GM23338 (cell line): ENCODE measurements around the gene GPRIN2. TPM values are rescaled to one million over a fixed set of nuclear protein-coding genes. Genes with fewer than 3 reads are reported as not detected.
"Not testable (repeated sequence)": the region's sequence is repeated elsewhere in the genome, so short reads cannot be mapped to it uniquely, and the experiment has no call there.

Experiments
- ATAC-seq: fragments of 200-7000 bp; cut with Tn5 transposase; 3 replicates; pipeline ENCODE4 v1.9.1; 2020
- DNase-seq: peaks from one replicate; pipeline ENCODE4 v3.0.0-alpha.2; 2015; ENCODE audit warnings: low spot score
- H2AFZ ChIP-seq: fragments of 200-600 bp; sonication (generic); 2 replicates; pipeline ENCODE4 v1.8.0; 2016; ENCODE audit warnings: antibody characterized with exemption, mild to moderate bottlenecking, moderate library complexity
- H3F3A ChIP-seq: fragments of 200-600 bp; sonication (generic); replicated peaks from 2 replicates; pipeline ENCODE4 v1.8.0; 2017; ENCODE audit warnings: antibody characterized with exemption, mixed run types, low read depth
- H3K27ac ChIP-seq: fragments of 200-600 bp; sonication (generic); 2 replicates; pipeline ENCODE4 v1.6.1; 2016; ENCODE audit warnings: low read depth
- H3K27me3 ChIP-seq: fragments of 200-600 bp; sonication (generic); 2 replicates; pipeline ENCODE4 v1.8.0; 2016; ENCODE audit warnings: mild to moderate bottlenecking, mixed run types, moderate library complexity; ENCODE audit not compliant: insufficient read depth
- H3K36me3 ChIP-seq: fragments of 200-600 bp; sonication (generic); 2 replicates; pipeline ENCODE4 v1.8.0; 2016; ENCODE audit warnings: mild to moderate bottlenecking; ENCODE audit not compliant: insufficient read depth
- H3K4me1 ChIP-seq: fragments of 200-600 bp; sonication (generic); 2 replicates; pipeline ENCODE4 v1.8.0; 2016; ENCODE audit warnings: mild to moderate bottlenecking, moderate library complexity; ENCODE audit not compliant: insufficient read depth
- H3K4me2 ChIP-seq: fragments of 200-600 bp; sonication (generic); 2 replicates; pipeline ENCODE4 v1.7.1; 2017; ENCODE audit warnings: mixed run types
- H3K4me3 ChIP-seq: fragments of 200-600 bp; sonication (generic); 2 replicates; pipeline ENCODE4 v1.6.1; 2016; ENCODE audit warnings: mixed run types
- H3K79me2 ChIP-seq: fragments of 200-600 bp; sonication (generic); replicated peaks from 2 replicates; pipeline ENCODE4 v1.8.0; 2017; ENCODE audit warnings: mild to moderate bottlenecking; ENCODE audit not compliant: insufficient read depth
- H3K9me2 ChIP-seq: fragments of 200-600 bp; sonication (generic); 2 replicates; pipeline ENCODE4 v1.8.0; 2017; ENCODE audit not compliant: insufficient read depth
- H4K20me1 ChIP-seq: fragments of 200-600 bp; sonication (generic); replicated peaks from 2 replicates; pipeline ENCODE4 v1.8.0; 2017; ENCODE audit warnings: mild to moderate bottlenecking; ENCODE audit not compliant: insufficient read depth
- H3K27ac Mint-ChIP-seq: 2 replicates; pipeline ENCODE4 v1.8.0; 2020; ENCODE audit warnings: inconsistent platforms, mild to moderate bottlenecking, moderate library complexity, mixed read lengths
- H3K27me3 Mint-ChIP-seq: 3 replicates; pipeline ENCODE4 v1.8.0; 2022; ENCODE audit warnings: low read depth, mild to moderate bottlenecking, moderate library complexity, mixed read lengths, inconsistent platforms; ENCODE audit not compliant: insufficient read depth, poor library complexity
- H3K36me3 Mint-ChIP-seq: 3 replicates; pipeline ENCODE4 v1.8.0; 2021; ENCODE audit warnings: low read depth, mild to moderate bottlenecking, inconsistent platforms, moderate library complexity, mixed read lengths
- H3K4me1 Mint-ChIP-seq: 3 replicates; pipeline ENCODE4 v1.8.0; 2020; ENCODE audit warnings: mild to moderate bottlenecking, inconsistent platforms, mixed read lengths
- H3K4me3 Mint-ChIP-seq: 3 replicates; pipeline ENCODE4 v1.8.0; 2021; ENCODE audit warnings: moderate library complexity, mild to moderate bottlenecking, inconsistent platforms, mixed read lengths
- H3K9me3 Mint-ChIP-seq: 3 replicates; pipeline ENCODE4 v1.8.0; 2020; ENCODE audit warnings: moderate library complexity, mild to moderate bottlenecking, inconsistent platforms, mixed read lengths
- polyA plus RNA-seq: library from polyadenylated mRNA; unstranded; fragments of >200 nt; fragmentation: Nextera tagmentation; extraction: Ambion mirVana; gene quantifications from 2 replicates; pipeline ENCODE4 v1.2.1, GENCODE V29; 2016
- total RNA-seq: library from RNA; depleted of rRNA; stranded (reverse); fragments of >200 nt; shearing (Covaris generic); gene quantifications from 2 replicates; pipeline ENCODE4 v1.2.3, GENCODE V29; 2014

GPRIN2 gene
- total and polyA plus RNA-seq, 2 experiments from 2014 or later = 2.9 to 28.5 TPM

- H4K20me1 ChIP-seq, ATAC-seq, H3K4me1 ChIP-seq, H3K9me2 ChIP-seq, H3F3A ChIP-seq, H3K4me3 Mint-ChIP-seq, H3K27me3 ChIP-seq, DNase-seq, H3K4me2 ChIP-seq, H3K36me3 Mint-ChIP-seq, H3K4me3 ChIP-seq, H2AFZ ChIP-seq, H3K9me3 Mint-ChIP-seq, H3K36me3 ChIP-seq, H3K79me2 ChIP-seq, H3K27ac Mint-ChIP-seq, H3K27me3 Mint-ChIP-seq, H3K4me1 Mint-ChIP-seq, H3K27ac ChIP-seq: not testable (repeated sequence)
Observed at GRCh38 chr10:46584196-46584595, 27.7 kb upstream of the GPRIN2 start.

DNA sequence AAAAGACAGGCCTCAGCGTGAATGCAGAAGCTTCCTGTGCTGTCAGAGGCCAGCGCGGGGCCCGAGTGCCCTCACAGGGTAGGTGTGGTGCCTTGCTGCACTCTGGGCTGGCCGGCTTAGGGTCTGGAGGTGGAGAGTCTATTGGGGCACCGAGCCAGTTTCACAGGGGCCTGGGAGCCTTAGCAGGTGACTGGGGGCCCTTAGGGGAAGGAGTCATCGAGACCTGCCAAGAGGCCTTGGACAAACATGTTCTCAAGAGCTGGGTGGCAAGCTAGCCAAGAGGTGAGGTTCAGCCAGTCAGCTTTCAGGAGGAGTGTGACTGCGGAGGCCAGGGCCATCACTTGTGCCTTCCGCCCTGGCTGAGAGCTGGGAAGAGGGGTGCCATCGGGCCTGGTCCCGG is 26.1 kb upstream of the GPRIN2 start:
- not testable (repeated sequence) for H3K27me3 ChIP-seq, H3K4me3 ChIP-seq, H3K36me3 ChIP-seq, H3K4me2 ChIP-seq, H3K9me3 Mint-ChIP-seq, H3K4me1 Mint-ChIP-seq, H3K27me3 Mint-ChIP-seq, DNase-seq, H3K27ac ChIP-seq, H2AFZ ChIP-seq, H3F3A ChIP-seq, H3K79me2 ChIP-seq, H3K4me1 ChIP-seq, H3K36me3 Mint-ChIP-seq, ATAC-seq, H3K4me3 Mint-ChIP-seq, H3K9me2 ChIP-seq, H3K27ac Mint-ChIP-seq, H4K20me1 ChIP-seq

- H3K79me2 ChIP-seq, H3K9me2 ChIP-seq, H3K36me3 Mint-ChIP-seq, H3K4me3 ChIP-seq, H3K27ac Mint-ChIP-seq, H3K4me1 ChIP-seq, H3K9me3 Mint-ChIP-seq, H4K20me1 ChIP-seq, H3K27me3 Mint-ChIP-seq, ATAC-seq, H3K27ac ChIP-seq, DNase-seq, H3K36me3 ChIP-seq, H3K4me2 ChIP-seq, H2AFZ ChIP-seq, H3K4me3 Mint-ChIP-seq, H3F3A ChIP-seq, H3K4me1 Mint-ChIP-seq: not testable (repeated sequence)
- H3K27me3 ChIP-seq = peaks cover 12% of the 10 kb centered on the region
Observed at GRCh38 chr10:46581997-46582396, 25.5 kb upstream of the GPRIN2 start.

DNA sequence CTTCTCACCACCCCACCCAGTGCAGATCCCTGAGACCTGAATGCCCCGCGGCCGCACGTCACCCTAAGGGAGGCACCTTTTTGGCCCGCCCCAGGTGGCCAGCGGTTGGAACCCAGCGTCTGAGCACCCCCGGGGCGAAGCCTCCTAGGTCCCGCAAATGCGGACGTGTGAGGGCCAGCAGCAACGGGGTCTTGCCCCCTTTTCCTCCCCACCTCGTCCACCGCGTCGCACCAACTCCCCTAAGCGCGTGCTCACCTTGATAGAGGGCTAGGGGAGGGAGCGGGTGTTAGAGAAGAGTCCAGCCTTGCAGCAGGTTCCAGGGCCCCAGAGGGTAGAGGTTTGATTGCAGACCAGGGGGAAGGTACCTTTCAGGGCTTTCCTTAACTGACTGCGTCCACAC is 22.9 kb upstream of the GPRIN2 start:
- not testable (repeated sequence) for H3K36me3 Mint-ChIP-seq, H3K27ac Mint-ChIP-seq, H3K27me3 Mint-ChIP-seq, DNase-seq, H4K20me1 ChIP-seq, H3K4me2 ChIP-seq, H3K79me2 ChIP-seq, H3F3A ChIP-seq, H3K4me3 ChIP-seq, H3K9me2 ChIP-seq, H2AFZ ChIP-seq, H3K9me3 Mint-ChIP-seq, H3K4me3 Mint-ChIP-seq, H3K4me1 ChIP-seq, H3K27ac ChIP-seq, H3K4me1 Mint-ChIP-seq, H3K36me3 ChIP-seq
- H3K27me3 ChIP-seq = peaks cover 12% of the 10 kb centered on the region
- ATAC-seq = peak; percentile 21

- H3K4me1 ChIP-seq, H3K4me3 Mint-ChIP-seq, H3K27me3 Mint-ChIP-seq, H3K27ac ChIP-seq, H3K36me3 Mint-ChIP-seq, H3K36me3 ChIP-seq, H3K9me2 ChIP-seq, DNase-seq, H3F3A ChIP-seq, H3K9me3 Mint-ChIP-seq, H3K79me2 ChIP-seq, H4K20me1 ChIP-seq, H3K4me1 Mint-ChIP-seq, H2AFZ ChIP-seq, H3K27ac Mint-ChIP-seq: not testable (repeated sequence)
- H3K27me3 ChIP-seq = peaks cover 12% of the 10 kb centered on the region
- peak within 1 kb of the TSS; percentile 50; the same call in 1 of the 2 replicates for H3K4me3 ChIP-seq
- peak; percentile 55 for ATAC-seq
- peak within 1 kb of the TSS; percentile 73 for H3K4me2 ChIP-seq
Observed at GRCh38 chr10:46578474-46579178, 22.2 kb upstream of the GPRIN2 start, which contains the start of gene SYT15. Gene SYT15 (plus strand): TSS chr10:46579128. CDS start chr10:46579169, 41 bp downstream.

- Histone ChIP-seq H3K4me3 (peak overlapping the region; percentile 50; the same call in 1 of the 2 replicates), H3K4me2 (peak overlapping the region; percentile 73), H3K27me3 (peaks cover 12% of the 10 kb centered on the region)
- not testable (repeated sequence) for H3K9me2 ChIP-seq, H3K27ac Mint-ChIP-seq, H3F3A ChIP-seq, DNase-seq, H3K36me3 Mint-ChIP-seq, H3K27ac ChIP-seq, H3K9me3 Mint-ChIP-seq, H2AFZ ChIP-seq, H4K20me1 ChIP-seq, H3K4me1 Mint-ChIP-seq, H3K36me3 ChIP-seq, H3K79me2 ChIP-seq, H3K4me1 ChIP-seq, H3K27me3 Mint-ChIP-seq, H3K4me3 Mint-ChIP-seq
- peak; percentile 26 for ATAC-seq
Observed at GRCh38 chr10:46577624-46578473, 21.4 kb upstream of the GPRIN2 start.
